ENCODE measurements around the gene CNNM3. TPM values are rescaled to one million over a fixed set of nuclear protein-coding genes. Genes with fewer than 3 reads are reported as not detected.

CNNM3 gene
- total and polyA plus RNA-seq, 4 donors, result 7.2 to 31.4 (median 14.6) TPM

DNA sequence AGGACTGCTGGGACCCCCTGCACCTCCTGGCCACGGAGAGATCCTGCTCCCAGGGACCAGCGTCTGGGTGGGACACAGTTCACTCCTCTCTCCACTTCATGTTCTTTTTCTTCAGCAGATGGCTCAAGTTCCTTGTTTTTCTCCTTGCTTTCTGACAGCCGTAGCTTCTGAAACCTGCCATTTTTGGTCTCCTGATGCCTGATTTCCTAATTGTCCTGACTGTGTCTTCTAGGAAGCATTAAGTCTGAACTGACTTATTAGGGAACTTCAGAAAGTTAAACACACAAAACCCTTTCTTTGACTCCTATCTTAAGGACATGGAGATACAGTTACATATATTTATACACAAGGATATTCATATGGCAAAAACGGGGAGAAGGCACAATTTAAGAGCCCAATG, 32.7 kb upstream of the CNNM3 start:
- Histone ChIP-seq H3K9me3 (ENCODE audit: control insufficient read depth in 4 of 4, insufficient read depth in 3 of 4, low read length in 3 of 4) (no peaks in the 10 kb centered on the region), H3K4me1 (ENCODE audit: control insufficient read depth in 5 of 5, insufficient read depth in 5 of 5, low read length in 5 of 5) (peaks cover 0 to 7% (median 0%) of the 10 kb centered on the region in 5 donors), H3K27ac (ENCODE audit: low read depth in 1 of 2, low read length in 1 of 2) (no peak overlapping the region), H3K36me3 (ENCODE audit: control insufficient read depth in 4 of 4, insufficient read depth in 4 of 4, low read length in 4 of 4) (no peaks in the 10 kb centered on the region), H3K27me3 (ENCODE audit: control insufficient read depth in 3 of 3, insufficient read depth in 3 of 3, low read length in 2 of 3) (no peaks in the 10 kb centered on the region), H3K4me3 (no peak overlapping the region), H3K9ac (ENCODE audit: insufficient read depth in 1 of 2, low read length in 2 of 2) (no peak overlapping the region)
- DNase-seq (no peak), ATAC-seq (ENCODE audit: insufficient read depth, low FRiP score) (no peak)
- WGBS, 2 donors, result 72 to 80% methylated on average over 4 of the region's 4 CpGs
- TF ChIP-seq, protein P1, sequence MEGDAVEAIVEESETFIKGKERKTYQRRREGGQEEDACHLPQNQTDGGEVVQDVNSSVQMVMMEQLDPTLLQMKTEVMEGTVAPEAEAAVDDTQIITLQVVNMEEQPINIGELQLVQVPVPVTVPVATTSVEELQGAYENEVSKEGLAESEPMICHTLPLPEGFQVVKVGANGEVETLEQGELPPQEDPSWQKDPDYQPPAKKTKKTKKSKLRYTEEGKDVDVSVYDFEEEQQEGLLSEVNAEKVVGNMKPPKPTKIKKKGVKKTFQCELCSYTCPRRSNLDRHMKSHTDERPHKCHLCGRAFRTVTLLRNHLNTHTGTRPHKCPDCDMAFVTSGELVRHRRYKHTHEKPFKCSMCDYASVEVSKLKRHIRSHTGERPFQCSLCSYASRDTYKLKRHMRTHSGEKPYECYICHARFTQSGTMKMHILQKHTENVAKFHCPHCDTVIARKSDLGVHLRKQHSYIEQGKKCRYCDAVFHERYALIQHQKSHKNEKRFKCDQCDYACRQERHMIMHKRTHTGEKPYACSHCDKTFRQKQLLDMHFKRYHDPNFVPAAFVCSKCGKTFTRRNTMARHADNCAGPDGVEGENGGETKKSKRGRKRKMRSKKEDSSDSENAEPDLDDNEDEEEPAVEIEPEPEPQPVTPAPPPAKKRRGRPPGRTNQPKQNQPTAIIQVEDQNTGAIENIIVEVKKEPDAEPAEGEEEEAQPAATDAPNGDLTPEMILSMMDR (IDR thresholded peaks at IDR 0.05; ENCODE audit: control extremely low read depth, extremely low read depth), result no peak

- no peaks in the 10 kb centered on the region for H3K36me3 ChIP-seq (ENCODE audit: control insufficient read depth in 4 of 4, insufficient read depth in 4 of 4, low read length in 4 of 4)
- TF ChIP-seq, protein P1 (IDR thresholded peaks at IDR 0.05; ENCODE audit: control extremely low read depth, extremely low read depth), result no peak
- H3K4me1 ChIP-seq (ENCODE audit: control insufficient read depth in 5 of 5, insufficient read depth in 5 of 5, low read length in 5 of 5), result peaks cover 0 to 14% (median 0%) of the 10 kb centered on the region in 5 donors
- ATAC-seq (ENCODE audit: insufficient read depth, low FRiP score), result no peak
- no peak overlapping the region for H3K4me3 ChIP-seq
- H3K27ac ChIP-seq (ENCODE audit: low read depth in 1 of 2, low read length in 1 of 2), result peak overlapping the region; percentile 45 to 89
- H3K27me3 ChIP-seq (ENCODE audit: control insufficient read depth in 3 of 3, insufficient read depth in 3 of 3, low read length in 2 of 3), result no peaks in the 10 kb centered on the region
- H3K9ac ChIP-seq (ENCODE audit: insufficient read depth in 1 of 2, low read length in 2 of 2), result no peak overlapping the region
- no peak for DNase-seq
- H3K9me3 ChIP-seq (ENCODE audit: control insufficient read depth in 4 of 4, insufficient read depth in 3 of 4, low read length in 3 of 4), result no peaks in the 10 kb centered on the region
- 97 to 98% methylated on average over 3 of the region's 3 CpGs for WGBS, 2 donors
These were observed 28.7 kb upstream of the CNNM3 start for GRCh38 chr2:96787411-96787810.

DNA sequence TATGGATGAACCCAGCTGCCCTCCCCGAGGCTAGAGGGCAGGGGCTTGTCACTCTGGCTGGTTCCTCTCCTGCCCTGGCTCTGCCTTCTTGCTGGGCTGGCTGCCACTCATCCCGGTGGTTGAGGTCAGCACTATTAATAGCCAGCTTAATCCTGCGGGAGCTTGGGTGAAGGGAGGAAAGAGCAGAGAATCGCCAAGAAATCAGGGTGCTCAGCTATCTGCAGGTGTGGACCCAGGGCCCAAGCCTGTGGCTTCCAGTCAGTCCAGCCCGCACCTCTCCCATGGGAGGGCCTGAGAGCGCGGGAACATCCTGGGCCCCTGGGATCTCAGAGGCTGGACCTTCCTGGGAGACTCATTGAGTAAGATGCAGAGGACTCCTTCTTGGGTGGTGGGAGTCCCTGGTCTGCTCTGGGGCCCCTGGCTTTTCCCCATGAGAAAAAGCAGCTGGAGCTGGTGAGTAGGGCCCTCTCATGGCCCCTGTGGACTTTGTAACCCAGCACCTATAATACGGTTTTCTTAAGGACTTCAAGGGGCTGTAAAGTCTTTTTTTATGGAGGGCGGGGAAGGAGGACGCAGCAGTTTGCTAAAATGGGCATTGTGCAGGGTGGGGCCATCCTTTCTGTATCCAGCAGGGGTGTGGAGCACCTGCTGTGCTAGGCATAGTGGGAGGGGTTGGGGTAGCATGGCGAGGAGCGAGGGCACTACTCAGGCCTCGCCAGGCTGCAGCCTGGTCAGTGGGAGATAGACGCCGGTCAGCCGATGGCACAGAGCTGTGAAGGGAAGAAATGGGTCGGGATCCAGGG, 27.4 kb upstream of the CNNM3 start:
- ATAC-seq (ENCODE audit: insufficient read depth, low FRiP score), result no peak
- H3K36me3 ChIP-seq (ENCODE audit: control insufficient read depth in 4 of 4, insufficient read depth in 4 of 4, low read length in 4 of 4), result no peaks in the 10 kb centered on the region
- peak overlapping the region; percentile 61 to 89 for H3K27ac ChIP-seq (ENCODE audit: low read depth in 1 of 2, low read length in 1 of 2)
- no peak overlapping the region for H3K9ac ChIP-seq (ENCODE audit: insufficient read depth in 1 of 2, low read length in 2 of 2)
- no peaks in the 10 kb centered on the region for H3K9me3 ChIP-seq (ENCODE audit: control insufficient read depth in 4 of 4, insufficient read depth in 3 of 4, low read length in 3 of 4)
- peaks cover 0 to 14% (median 0%) of the 10 kb centered on the region in 5 donors for H3K4me1 ChIP-seq (ENCODE audit: control insufficient read depth in 5 of 5, insufficient read depth in 5 of 5, low read length in 5 of 5)
- no peak for DNase-seq
- WGBS, 2 donors, result 74 to 85% methylated on average over 17 of the region's 17 CpGs
- H3K27me3 ChIP-seq (ENCODE audit: control insufficient read depth in 3 of 3, insufficient read depth in 3 of 3, low read length in 2 of 3), result no peaks in the 10 kb centered on the region
- no peak overlapping the region for H3K4me3 ChIP-seq
- TF ChIP-seq, protein P1 (IDR thresholded peaks at IDR 0.05; ENCODE audit: control extremely low read depth, extremely low read depth), result no peak

Measured in lung (tissue), 12 donors.